Activated CD4-positive, alpha-beta T cell treated with anti-CD3 and anti-CD28 coated beads for 36 hours (primary cell): ENCODE measurements around the gene PLIN5. TPM values are rescaled to one million over a fixed set of nuclear protein-coding genes. Genes with fewer than 3 reads are reported as not detected.
"Not testable (repeated sequence)": the region's sequence is repeated elsewhere in the genome, so short reads cannot be mapped to it uniquely, and the experiment has no call there.

Experiments used
- ATAC-seq: fragments of 200-7000 bp; cut with Tn5 transposase; one replicate; pipeline ENCODE4 v1.10.0; 2021; ENCODE audit warnings: mild to moderate bottlenecking, moderate library complexity
- CTCF ChIA-PET: fragments of 350-600 bp; sonication (Branson Sonifier 250); formaldehyde crosslinking; loops from one replicate; lab custom pipeline; 2021; ENCODE audit warnings: antibody characterized with exemption; lab: Charles Lee
- POLR2A ChIA-PET: fragments of 350-600 bp; sonication (Branson Sonifier 250); formaldehyde crosslinking; loops from one replicate; lab custom pipeline; 2021; ENCODE audit warnings: antibody characterized with exemption, inconsistent platforms; lab: Charles Lee
- DNase-seq: peaks from one replicate; pipeline ENCODE4 v3.0.0-alpha.2; 2020
- H3K27ac Mint-ChIP-seq: one replicate; pipeline ENCODE4 v1.8.0; 2021; ENCODE audit warnings: mixed read lengths
- H3K27me3 Mint-ChIP-seq: one replicate; pipeline ENCODE4 v1.8.0; 2021; ENCODE audit warnings: mixed read lengths
- H3K36me3 Mint-ChIP-seq: one replicate; pipeline ENCODE4 v1.8.0; 2021; ENCODE audit warnings: low read depth, mixed read lengths
- H3K4me1 Mint-ChIP-seq: one replicate; pipeline ENCODE4 v1.8.0; 2021; ENCODE audit warnings: mixed read lengths
- H3K4me3 Mint-ChIP-seq: one replicate; pipeline ENCODE4 v1.8.0; 2021; ENCODE audit warnings: mild to moderate bottlenecking, moderate library complexity, mixed read lengths
- H3K9me3 Mint-ChIP-seq: one replicate; pipeline ENCODE4 v1.8.0; 2021; ENCODE audit warnings: low read depth, mixed read lengths
- intact Hi-C, 2 experiments: fragments of 100-400 bp; cut with DNase I in 1 of 2; cut with micrococcal nuclease in 1 of 2; formaldehyde crosslinking; loops; one replicate each; pipeline versions ENCODE4 v1.14.2 to v1.15.1; 2022 to 2024; cut with DNase I, micrococcal nuclease
- total RNA-seq, 2 experiments: library from RNA; stranded (reverse); gene quantifications; one replicate each; pipeline ENCODE4 v1.2.3, GENCODE V29; 2021

Gene PLIN5
- total RNA-seq, 2 experiments from 2014 or later: not detected

- intact Hi-C loops: loop anchor here in 1 of 2 experiments (1.0 to 5.0 kb wide), 2 partner anchors 70 to 236 kb away; no protein-coding TSS in a partner anchor
- H3K4me3 Mint-ChIP-seq: no peak overlapping the region
- H3K27ac Mint-ChIP-seq: no peak overlapping the region
- H3K4me1 Mint-ChIP-seq: no peaks in the 10 kb centered on the region
- CTCF ChIA-PET: interaction anchor here (0.6 to 3.8 kb wide), 9 partner anchors 8 to 381 kb away, joined by 3 to 28 read pairs (median 3); partner anchors contain the start of gene TNFAIP8L1
- ATAC-seq (no peak), DNase-seq (no peak)
- H3K9me3 Mint-ChIP-seq: no peaks in the 10 kb centered on the region
- peaks cover 4% of the 10 kb centered on the region for H3K27me3 Mint-ChIP-seq
- POLR2A ChIA-PET: no interaction called here
- no peaks in the 10 kb centered on the region for H3K36me3 Mint-ChIP-seq
Measured at GRCh38 chr19:4566402-4567051, 31.5 kb upstream of the PLIN5 start.

GRCh38 chr19:4563562-4563961 is 28.5 kb upstream of the PLIN5 start:
- CTCF ChIA-PET: interaction anchor here (1.2 kb wide), 1 partner anchor 69 kb away, joined by 4 read pairs; no protein-coding TSS in a partner anchor
- DNase-seq, intact Hi-C loops, POLR2A ChIA-PET, H3K4me3 Mint-ChIP-seq, H3K27ac Mint-ChIP-seq, ATAC-seq, H3K36me3 Mint-ChIP-seq, H3K9me3 Mint-ChIP-seq, H3K4me1 Mint-ChIP-seq, H3K27me3 Mint-ChIP-seq: not testable (repeated sequence)

GRCh38 chr19:4562085-4562484 is 27.1 kb upstream of the PLIN5 start:
- H3K4me1 Mint-ChIP-seq, POLR2A ChIA-PET, DNase-seq, ATAC-seq, intact Hi-C loops, H3K4me3 Mint-ChIP-seq, H3K9me3 Mint-ChIP-seq, H3K36me3 Mint-ChIP-seq, H3K27ac Mint-ChIP-seq, H3K27me3 Mint-ChIP-seq, CTCF ChIA-PET: not testable (repeated sequence)

GRCh38 chr19:4559569-4559968 is 24.5 kb upstream of the PLIN5 start, which contains the start of gene SEMA6B:
TSS of gene SEMA6B (minus strand) at chr19:4559684. CDS start at chr19:4558457, 1,227 bp downstream.
- ATAC-seq (no peak), DNase-seq (no peak)
- intact Hi-C loops: no loop called here
- no peak within 1 kb of the TSS for H3K27ac Mint-ChIP-seq
- H3K27me3 Mint-ChIP-seq: no peaks in the 10 kb centered on the region
- no peaks in the 10 kb centered on the region for H3K36me3 Mint-ChIP-seq
- CTCF ChIA-PET: interaction anchor here (0.6 to 2.1 kb wide), 6 partner anchors 7 to 75 kb away, joined by 3 to 4 read pairs (median 3); no protein-coding TSS in a partner anchor
- no peaks in the 10 kb centered on the region for H3K4me1 Mint-ChIP-seq
- no peaks in the 10 kb centered on the region for H3K9me3 Mint-ChIP-seq
- H3K4me3 Mint-ChIP-seq: no peak within 1 kb of the TSS
- POLR2A ChIA-PET: no interaction called here

DNA sequence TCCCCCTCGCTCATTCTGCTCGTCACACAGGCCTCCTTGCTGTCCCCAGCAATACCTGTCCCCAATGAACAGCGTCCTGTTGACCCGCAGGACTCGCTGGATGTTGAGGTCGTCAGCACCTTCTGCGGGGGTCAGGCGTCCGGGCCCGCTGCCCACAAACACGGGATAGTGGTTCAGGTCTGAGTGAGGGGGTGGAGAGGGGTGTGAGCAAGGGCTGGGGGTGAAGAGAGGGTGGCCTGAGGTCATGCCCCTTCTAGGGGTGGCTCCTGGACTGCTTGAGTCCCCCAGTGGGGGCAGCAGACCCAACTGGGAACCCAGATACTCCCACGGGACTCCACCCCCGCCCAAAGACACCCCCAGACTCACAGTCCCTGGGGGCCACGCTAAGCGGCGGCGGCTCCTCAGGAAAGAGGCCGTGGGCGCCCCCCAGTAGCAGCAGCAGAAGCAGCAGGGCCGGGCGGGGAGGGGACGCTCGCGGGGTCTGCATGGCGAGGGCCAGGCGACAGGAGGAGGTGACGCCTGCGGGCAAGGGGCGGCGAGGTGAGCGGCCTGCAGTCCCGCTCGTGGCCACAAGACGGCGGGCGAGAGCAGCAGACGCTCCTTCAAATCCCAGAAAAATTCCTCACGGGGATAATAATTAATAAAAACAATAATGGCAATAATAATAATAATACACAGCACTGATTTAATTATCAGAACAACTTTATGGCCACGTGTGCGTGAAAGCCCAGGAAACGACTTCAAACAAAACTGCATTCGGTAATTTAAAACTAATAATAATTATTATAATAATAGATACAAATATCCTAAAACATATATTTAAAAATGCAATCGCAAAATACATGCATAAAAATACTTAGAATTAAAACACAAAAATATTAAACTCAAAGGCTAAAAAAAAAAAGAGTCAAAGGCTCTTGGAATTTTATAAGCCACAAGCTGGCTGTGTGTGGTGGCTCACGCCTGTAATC is 23.2 kb upstream of the PLIN5 start:
- Mint-ChIP-seq H3K4me3 (no peak overlapping the region), H3K27me3 (no peaks in the 10 kb centered on the region), H3K36me3 (no peaks in the 10 kb centered on the region), H3K9me3 (no peaks in the 10 kb centered on the region), H3K27ac (no peak overlapping the region), H3K4me1 (no peaks in the 10 kb centered on the region)
- intact Hi-C loops: loop anchor here in 1 of 2 experiments (1.0 kb wide), 1 partner anchor 78 kb away; no protein-coding TSS in a partner anchor
- POLR2A ChIA-PET: no interaction called here
- ATAC-seq (no peak), DNase-seq (peak; percentile 66)
- CTCF ChIA-PET: interaction anchor here (0.6 to 1.2 kb wide), 9 partner anchors 9 to 1068 kb away, joined by 3 to 4 read pairs (median 3); no protein-coding TSS in a partner anchor

- POLR2A ChIA-PET: no interaction called here
- intact Hi-C loops: no loop called here
- Mint-ChIP-seq H3K27ac (no peak overlapping the region), H3K4me1 (no peaks in the 10 kb centered on the region), H3K27me3 (peaks cover 4% of the 10 kb centered on the region), H3K36me3 (no peaks in the 10 kb centered on the region), H3K9me3 (no peaks in the 10 kb centered on the region), H3K4me3 (no peak overlapping the region)
- ATAC-seq (peak; percentile 63), DNase-seq (peak; percentile 61)
- CTCF ChIA-PET: interaction anchor here (0.6 to 1.1 kb wide), 2 partner anchors 75 to 80 kb away, joined by 3 read pairs; no protein-coding TSS in a partner anchor
Measured at GRCh38 chr19:4557144-4557970, 22.3 kb upstream of the PLIN5 start.

DNA sequence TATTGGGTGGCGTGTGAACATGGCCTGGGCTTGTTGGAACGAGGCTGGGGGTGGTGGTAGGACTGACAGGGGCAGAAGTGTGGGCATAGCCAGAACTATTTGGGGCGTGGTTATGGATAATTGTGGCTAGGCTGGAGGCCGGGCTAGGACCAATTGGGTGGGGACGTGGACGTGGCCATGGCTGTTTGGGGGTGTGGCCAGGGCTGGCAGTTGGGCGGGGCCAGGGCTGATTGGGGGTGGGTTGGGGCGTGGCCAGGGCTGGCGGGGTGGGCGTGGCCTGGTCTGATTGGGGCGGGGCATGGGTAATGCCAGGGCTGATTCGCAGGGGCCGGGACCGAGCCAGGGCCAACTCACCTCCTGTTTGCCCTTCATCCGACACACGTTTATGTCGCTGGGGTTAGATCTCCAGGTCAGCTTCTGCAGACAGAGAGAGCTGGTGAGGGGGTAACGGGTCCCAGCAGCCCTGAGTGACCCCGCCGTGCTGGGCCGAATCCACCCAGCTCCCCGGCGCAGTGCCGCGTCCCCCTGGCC is 21.6 kb upstream of the PLIN5 start:
- DNase-seq: peak; percentile 70
- no peaks in the 10 kb centered on the region for H3K36me3 Mint-ChIP-seq
- H3K9me3 Mint-ChIP-seq: no peaks in the 10 kb centered on the region
- no peak overlapping the region for H3K4me3 Mint-ChIP-seq
- ATAC-seq: peak; percentile 66
- ChIA-PET CTCF (interaction anchor here (0.6 to 1.1 kb wide), 4 partner anchors 76 to 274 kb away, joined by 3 read pairs; no protein-coding TSS in a partner anchor), POLR2A (interaction anchor here (0.5 kb wide), 1 partner anchor 355 kb away, joined by 4 read pairs; no protein-coding TSS in a partner anchor)
- no peaks in the 10 kb centered on the region for H3K4me1 Mint-ChIP-seq
- intact Hi-C loops: no loop called here
- H3K27ac Mint-ChIP-seq: no peak overlapping the region
- H3K27me3 Mint-ChIP-seq: peaks cover 8% of the 10 kb centered on the region

DNA sequence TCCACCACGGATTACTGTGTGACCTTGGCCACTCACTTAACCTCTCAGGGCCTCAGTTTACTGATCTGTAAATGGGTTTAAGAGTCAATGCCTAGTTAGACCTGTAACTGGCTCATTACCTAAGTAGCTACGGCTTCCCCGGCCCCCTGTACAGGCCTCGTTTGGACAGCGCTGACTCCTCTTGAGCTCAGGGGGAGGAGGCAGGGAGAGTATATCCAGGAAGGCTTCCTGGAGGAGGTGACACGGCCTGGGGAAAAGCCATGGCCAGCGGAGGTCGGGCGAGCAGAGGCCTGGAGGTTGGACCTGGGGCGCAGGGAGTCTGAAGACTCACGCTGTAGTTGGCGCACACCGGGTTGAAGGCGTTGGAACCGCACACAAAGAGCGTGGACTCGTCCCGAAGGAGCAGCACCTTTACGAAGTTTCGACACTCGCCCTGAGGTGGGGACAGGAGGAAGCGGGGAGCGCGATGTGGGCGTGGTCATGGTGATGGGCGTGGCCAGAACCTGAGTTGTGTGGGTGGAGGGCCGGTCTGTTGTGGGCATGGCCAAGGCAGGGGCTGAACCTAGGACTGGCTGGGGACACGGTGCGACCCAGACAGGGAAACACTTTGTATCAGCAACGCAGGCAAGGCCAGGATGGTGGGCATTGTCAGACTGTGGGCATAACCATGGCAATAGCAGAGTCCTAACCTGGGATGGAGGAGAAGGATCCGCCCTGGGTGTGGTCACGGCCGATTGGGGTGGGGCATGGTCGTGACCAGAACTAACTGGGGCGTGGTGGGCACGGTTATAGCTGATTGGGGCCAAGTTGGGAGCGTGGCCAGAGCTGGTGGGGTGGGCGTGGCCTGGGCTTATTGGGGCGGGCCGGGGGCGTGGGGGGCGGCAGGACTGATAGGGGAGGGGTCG is 20.9 kb upstream of the PLIN5 start:
- ChIA-PET POLR2A (interaction anchor here (0.5 kb wide), 1 partner anchor 355 kb away, joined by 4 read pairs; no protein-coding TSS in a partner anchor), CTCF (interaction anchor here (0.6 to 0.9 kb wide), 2 partner anchors 79 to 274 kb away, joined by 3 read pairs; no protein-coding TSS in a partner anchor)
- Mint-ChIP-seq H3K27me3 (peaks cover 8% of the 10 kb centered on the region), H3K9me3 (no peaks in the 10 kb centered on the region), H3K4me3 (no peak overlapping the region), H3K36me3 (no peaks in the 10 kb centered on the region), H3K4me1 (no peaks in the 10 kb centered on the region), H3K27ac (no peak overlapping the region)
- intact Hi-C loops: no loop called here
- DNase-seq: no peak
- ATAC-seq: no peak

GRCh38 chr19:4554717-4555116 is 19.7 kb upstream of the PLIN5 start:
- no peak for ATAC-seq
- H3K9me3 Mint-ChIP-seq: no peaks in the 10 kb centered on the region
- ChIA-PET CTCF (no interaction called here), POLR2A (no interaction called here)
- H3K27me3 Mint-ChIP-seq: peaks cover 9% of the 10 kb centered on the region
- no peak for DNase-seq
- intact Hi-C loops: no loop called here
- no peak overlapping the region for H3K4me3 Mint-ChIP-seq
- H3K27ac Mint-ChIP-seq: no peak overlapping the region
- no peaks in the 10 kb centered on the region for H3K36me3 Mint-ChIP-seq
- no peaks in the 10 kb centered on the region for H3K4me1 Mint-ChIP-seq

DNA sequence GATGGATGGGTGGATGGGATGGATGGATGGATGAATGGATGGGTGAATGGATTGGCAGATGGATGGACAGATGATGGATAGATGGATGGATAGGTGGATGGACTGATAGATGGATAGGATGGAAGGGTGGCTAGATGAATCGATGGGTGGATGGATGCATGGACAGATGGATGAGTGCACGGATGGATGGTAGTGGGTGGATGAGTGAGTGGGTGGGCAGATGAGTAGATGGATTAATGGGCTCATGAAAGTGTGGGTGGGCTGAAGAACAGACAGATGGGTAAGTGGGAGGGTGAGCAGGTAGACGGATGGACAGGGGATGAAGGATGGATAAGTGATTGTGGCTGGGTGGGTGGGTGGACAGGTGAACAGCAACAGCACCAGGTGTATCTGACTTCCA is 18.8 kb upstream of the PLIN5 start:
- no peak for DNase-seq
- intact Hi-C loops: no loop called here
- no peaks in the 10 kb centered on the region for H3K9me3 Mint-ChIP-seq
- POLR2A ChIA-PET: no interaction called here
- H3K36me3 Mint-ChIP-seq: no peaks in the 10 kb centered on the region
- H3K4me1 Mint-ChIP-seq: no peaks in the 10 kb centered on the region
- H3K4me3 Mint-ChIP-seq: no peak overlapping the region
- H3K27ac Mint-ChIP-seq: no peak overlapping the region
- H3K27me3 Mint-ChIP-seq: peaks cover 9% of the 10 kb centered on the region
- ATAC-seq: no peak
- CTCF ChIA-PET: no interaction called here
